K562 (cell line): ENCODE data around the gene STK32C. TPM values are rescaled to one million over a fixed set of nuclear protein-coding genes. Genes with fewer than 3 reads are reported as not detected.

Experiments
- ATAC-seq: fragments of 200-7000 bp; cut with Tn5 transposase; 3 replicates; pipeline ENCODE4 v1.9.1; 2020; ENCODE audit warnings: moderate library complexity
- BruUV-seq: library from RNA; stranded (reverse); fragments of 400-500 nt; replicated peaks from 2 replicates; lab custom pipeline; 2021; lab: Mats Ljungman, UMichigan
- CTCF ChIA-PET: fragments of 300-600 bp; formaldehyde crosslinking; extraction: SDS; loops from one replicate; lab custom pipeline; 2021; ENCODE audit warnings: low intra/inter-chr PET ratio; lab: Yijun Ruan, JAX
- POLR2A ChIA-PET: fragments of 300-600, 350-650 bp; sonication (Branson Sonifier 250); formaldehyde crosslinking; extraction: SDS; loops from one replicate; lab custom pipeline; 2021; ENCODE audit warnings: antibody characterized with exemption, inconsistent platforms; lab: Yijun Ruan, JAX
- DNase-seq, 4 experiments: peaks; one replicate each; pipeline versions ENCODE4 v3.0.0 to v3.0.0-alpha.2; 2011 to 2018; ENCODE audit warnings: low spot score in 3 of 4, mixed read lengths in 3 of 4; ENCODE audit errors: extremely low read depth in 1 of 4
- FAIRE-seq: peaks from 2 replicates; lab custom pipeline; 2011; peaks lifted over from hg19 to GRCh38; lab: Jason Lieb, UNC
- H2AFZ ChIP-seq: 2 replicates; pipeline ENCODE4 v1.6.0; 2011; ENCODE audit warnings: low read depth, low read length, control low read depth, inconsistent platforms
- H3K27ac ChIP-seq: fragments of 200-600 bp; 3 replicates; pipeline ENCODE4 v1.8.0; 2011; ENCODE audit warnings: low read depth, mild to moderate bottlenecking, control low read depth, inconsistent platforms, low read length, moderate library complexity, mixed read lengths; ENCODE audit errors: extremely low read depth
- H3K27me3 ChIP-seq, 2 experiments: fragments of 300-600 bp in 1 of 2; 2 replicates in 1 of 2; 3 replicates in 1 of 2; pipeline versions ENCODE4 v1.6.0 to v1.8.0; 2011; ENCODE audit warnings: inconsistent platforms in 2 of 2, low read length in 2 of 2, mild to moderate bottlenecking in 1 of 2, mixed read lengths in 1 of 2, moderate library complexity in 1 of 2; ENCODE audit not compliant: control insufficient read depth in 2 of 2, insufficient read depth in 2 of 2
- H3K36me3 ChIP-seq: fragments of 300-600 bp; 3 replicates; pipeline ENCODE4 v1.8.0; 2011; ENCODE audit warnings: mild to moderate bottlenecking, low read length, inconsistent platforms; ENCODE audit not compliant: control insufficient read depth, insufficient read depth
- H3K4me1 ChIP-seq, 2 experiments: fragments of 200-600 bp in 1 of 2; replicated peaks in 1 of 2; 2 replicates in 1 of 2; 3 replicates in 1 of 2; pipeline versions ENCODE4 v1.5.1 to v1.8.0; 2011; ENCODE audit warnings: inconsistent platforms in 2 of 2, low read length in 2 of 2, mild to moderate bottlenecking in 1 of 2, mixed read lengths in 1 of 2, moderate library complexity in 1 of 2; ENCODE audit not compliant: control insufficient read depth in 2 of 2, insufficient read depth in 2 of 2
- H3K4me2 ChIP-seq: 2 replicates; pipeline ENCODE4 v1.6.1; 2011; ENCODE audit warnings: low read length, control low read depth, inconsistent platforms, mixed read lengths; ENCODE audit not compliant: insufficient read depth
- H3K4me3 ChIP-seq: fragments of 200-600 bp; sonication (generic), shearing (Covaris generic); 2 replicates; pipeline ENCODE4 v1.5.1; 2016; ENCODE audit warnings: control low read depth, inconsistent platforms
- H3K79me2 ChIP-seq: fragments of 200-600 bp; 3 replicates; pipeline ENCODE4 v1.8.0; 2011; ENCODE audit warnings: low read length, inconsistent platforms; ENCODE audit not compliant: control insufficient read depth, insufficient read depth
- H3K9ac ChIP-seq, 2 experiments: 2 replicates each; pipeline versions ENCODE4 v1.6.0 to v1.6.1; 2011; ENCODE audit warnings: low read depth in 2 of 2, low read length in 2 of 2, control low read depth in 1 of 2, inconsistent platforms in 1 of 2, mild to moderate bottlenecking in 1 of 2, mixed read lengths in 1 of 2; ENCODE audit not compliant: insufficient read depth in 1 of 2
- H3K9me1 ChIP-seq: one replicate; pipeline ENCODE4 v1.6.0; 2011; ENCODE audit warnings: inconsistent platforms, mild to moderate bottlenecking, low read length, moderate library complexity; ENCODE audit not compliant: control insufficient read depth, insufficient read depth
- H3K9me3 ChIP-seq: replicated peaks from 2 replicates; pipeline ENCODE4 v1.5.1; 2011; ENCODE audit warnings: low read depth, low read length, inconsistent platforms; ENCODE audit not compliant: control insufficient read depth, insufficient read depth
- H4K20me1 ChIP-seq: replicated peaks from 2 replicates; pipeline ENCODE4 v1.6.1; 2011; ENCODE audit warnings: low read length, inconsistent platforms, mixed read lengths; ENCODE audit not compliant: control insufficient read depth, insufficient read depth
- CBX3 ChIP-seq, 2 experiments: IDR thresholded peaks; 1 replicate in 1 of 2; 2 replicates in 1 of 2; pipeline ENCODE4 v1.6.1; 2012; ENCODE audit warnings: inconsistent platforms in 2 of 2, low read length in 2 of 2, borderline replicate concordance in 1 of 2, control low read depth in 1 of 2
- CC2D1A ChIP-seq: fragments of 450-650 bp; IDR thresholded peaks from 2 replicates; pipeline ENCODE4 v1.6.1; 2017; ENCODE audit warnings: mild to moderate bottlenecking
- CHD4 ChIP-seq: fragments of 200-600 bp; sonication (generic); IDR thresholded peaks from 3 replicates; pipeline ENCODE4 v1.6.1; 2012; ENCODE audit warnings: low read depth, mild to moderate bottlenecking, mixed read lengths, low read length, inconsistent platforms; ENCODE audit not compliant: insufficient read depth, insufficient replicate concordance, poor library complexity, severe bottlenecking
- DNMT1 ChIP-seq: fragments of 450-650 bp; IDR thresholded peaks from 2 replicates; pipeline ENCODE4 v1.6.1; 2016; ENCODE audit warnings: antibody characterized with exemption, mild to moderate bottlenecking
- FOS ChIP-seq: IDR thresholded peaks from 3 replicates; pipeline ENCODE4 v1.6.1; 2011; ENCODE audit not compliant: insufficient read length; ENCODE audit errors: extremely low read depth
- HMG20B ChIP-seq: fragments of 250-450 bp; sonication (Bioruptor Pico); IDR thresholded peaks from 2 replicates; pipeline ENCODE4 v1.5.0; 2021; ENCODE audit warnings: mild to moderate bottlenecking
- HSF4 ChIP-seq: fragments of 250-450 bp; sonication (Bioruptor Pico); IDR thresholded peaks from 2 replicates; pipeline ENCODE4 v2.1.2; 2022; ENCODE audit warnings: mild to moderate bottlenecking, moderate library complexity, borderline replicate concordance
- MBD2 ChIP-seq: sonication (generic); IDR thresholded peaks from 2 replicates; pipeline ENCODE4 v1.6.1; 2016; ENCODE audit warnings: low read depth, borderline replicate concordance
- MCM2 ChIP-seq: fragments of 450-650 bp; IDR thresholded peaks from 2 replicates; pipeline ENCODE4 v1.6.1; 2017; ENCODE audit warnings: low read depth, mild to moderate bottlenecking
- MEF2A ChIP-seq: IDR thresholded peaks from 2 replicates; pipeline ENCODE4 v1.6.1; 2011; ENCODE audit warnings: low read depth, mild to moderate bottlenecking, low read length, moderate library complexity; ENCODE audit not compliant: control insufficient read depth
- NBN ChIP-seq: fragments of 450-650 bp; IDR thresholded peaks from 2 replicates; pipeline ENCODE4 v1.6.1; 2016; ENCODE audit warnings: low read depth, mild to moderate bottlenecking
- RAD21 ChIP-seq, 2 experiments: fragments of 250-450 bp in 1 of 2; fragments of 450-650 bp in 1 of 2; sonication (Bioruptor Pico) in 1 of 2; formaldehyde crosslinking in 1 of 2; IDR thresholded peaks in 1 of 2; conservative IDR thresholded peaks in 1 of 2; 2 replicates each; pipeline versions ENCODE4 v1.4.0 to v1.8.0; 2020 to 2022; ENCODE audit warnings: mild to moderate bottlenecking in 2 of 2, moderate library complexity in 1 of 2
- RBM17 ChIP-seq: fragments of 200-400 bp; formaldehyde crosslinking; IDR thresholded peaks from 2 replicates; pipeline ENCODE4 v1.6.1; 2017; ENCODE audit warnings: low read depth, mild to moderate bottlenecking, low read length, borderline replicate concordance
- RFX5 ChIP-seq: IDR thresholded peaks from 2 replicates; pipeline ENCODE4 v1.6.1; 2011; ENCODE audit warnings: low read depth, mild to moderate bottlenecking, improper control_type of control experiment, low read length
- SUPT5H ChIP-seq: fragments of 450-650 bp; IDR thresholded peaks from 2 replicates; pipeline ENCODE4 v1.6.1; 2016
- TEAD4 ChIP-seq, 2 experiments: sonication (generic) in 1 of 2; formaldehyde crosslinking in 1 of 2; IDR thresholded peaks; 2 replicates each; pipeline versions ENCODE4 v1.6.1 to v1.8.0; 2012 to 2022; ENCODE audit warnings: borderline replicate concordance in 1 of 2, inconsistent platforms in 1 of 2, low read length in 1 of 2, mild to moderate bottlenecking in 1 of 2, missing genetic modification reagents in 1 of 2
- XRCC3 ChIP-seq: fragments of 450-650 bp; IDR thresholded peaks from 2 replicates; pipeline ENCODE4 v1.6.1; 2017; ENCODE audit warnings: mild to moderate bottlenecking, moderate library complexity
- ZBTB8A ChIP-seq: fragments of 450-650 bp; IDR thresholded peaks from 2 replicates; pipeline ENCODE4 v1.6.1; 2018; ENCODE audit warnings: mild to moderate bottlenecking, moderate library complexity; ENCODE audit not compliant: partially characterized antibody
- ZNF212 ChIP-seq: fragments of 450-650 bp; formaldehyde crosslinking; IDR thresholded peaks from 2 replicates; pipeline ENCODE4 v1.4.0; 2020; ENCODE audit warnings: mild to moderate bottlenecking
- WGBS: fragments of 100-300 bp; shearing (Covaris generic); methylation state at CpG from one replicate; pipeline ENCODE4 v1.1.6; 2016; ENCODE audit warnings: low coverage, mixed read lengths; ENCODE audit not compliant: insufficient coverage; ENCODE audit errors: missing lambda C conversion rate; 5-methylcytosine and 5-hydroxymethylcytosine counted together
- in situ Hi-C: fragments of 300-500 bp; cut with MboI; formaldehyde crosslinking; loops from 4 replicates; pipeline ENCODE4 v1.15.0; 2018; ENCODE audit warnings: inconsistent platforms, mixed read lengths
- intact Hi-C: fragments of 100-400 bp; cut with micrococcal nuclease; formaldehyde crosslinking; loops from 2 replicates; pipeline ENCODE4 v1.14.2; 2022
- polyA plus RNA-seq, 8 experiments: library from polyadenylated mRNA; depleted of rRNA in 4 of 8; stranded (reverse) in 5 of 8; unstranded in 3 of 8; fragments of >200 nt; fragmentation: Nextera tagmentation in 2 of 8; fragmentation: Illumina TruSeq in 1 of 8; extraction: Ambion mirVana in 2 of 8; extraction: Trizol in 1 of 8; gene quantifications; 2 replicates each; pipeline versions ENCODE4 v1.2.1 to v1.2.3, GENCODE V29; 2011 to 2014; ENCODE audit warnings: inconsistent platforms in 1 of 8, missing spikeins in 1 of 8
- total RNA-seq, 7 experiments: library from RNA; depleted of rRNA in 6 of 7; stranded (reverse); fragments of >200 nt in 6 of 7; fragmentation: Illumina TruSeq in 2 of 7; extraction: Trizol in 2 of 7; gene quantifications; 2 replicates each; pipeline versions ENCODE4 v1.2.1 to v1.2.3, GENCODE V29; 2011 to 2021; ENCODE audit warnings: low replicate concordance in 1 of 7

STK32C gene
- total and polyA plus RNA-seq, 9 of the 15 experiments (the other 6 are each of a cell fraction or from before 2014, with no cell fraction given): 1.5 to 20.9 (median 6.5) TPM

GRCh38 chr10:132306343-132306685 is 1.4 kb downstream of the STK32C start:
- ATAC-seq (no peak), DNase-seq (no peak), FAIRE-seq (no peak)
- no peaks in the 10 kb centered on the region for H3K9me1 ChIP-seq
- H2AFZ ChIP-seq: no peak overlapping the region
- intact Hi-C loops: no loop called here
- BruUV-seq: no TSS peak
- no peaks in the 10 kb centered on the region for H3K9me3 ChIP-seq
- TF ChIP-seq SUPT5H: no peak
- no peak for TF ChIP-seq DNMT1
- no peak for TF ChIP-seq XRCC3
- TF ChIP-seq RBM17: no peak
- TF ChIP-seq ZNF212 (CRISPR knock-in tag): no peak
- TF ChIP-seq RAD21 (CRISPR knock-in tag; conservative IDR thresholded peaks at IDR 0.05 in 1 of 2, IDR thresholded peaks at IDR 0.05 in 1 of 2): no peak
- TF ChIP-seq ZBTB8A: no peak
- TF ChIP-seq FOS: no peak
- no peak for TF ChIP-seq MBD2
- no peak for TF ChIP-seq NBN
- TF ChIP-seq HMG20B (CRISPR knock-in tag): no peak
- TF ChIP-seq CBX3 (IDR thresholded peaks at IDR 0.05; ENCODE audit: borderline replicate concordance in 1 of 2, low read length in 2 of 2): no peak
- no peak for TF ChIP-seq TEAD4 (IDR thresholded peaks at IDR 0.05; ENCODE audit: low read length)
- no peak for TF ChIP-seq TEAD4 (CRISPR knock-in tag; IDR thresholded peaks at IDR 0.05; ENCODE audit: borderline replicate concordance)
- TF ChIP-seq MEF2A: no peak
- no peak for TF ChIP-seq CC2D1A
- TF ChIP-seq CHD4: no peak
- no peak for TF ChIP-seq HSF4 (CRISPR knock-in tag)
- no peak for TF ChIP-seq RFX5
- TF ChIP-seq MCM2: no peak
- H3K36me3 ChIP-seq: no peaks in the 10 kb centered on the region
- H3K4me2 ChIP-seq: no peak overlapping the region
- H3K4me3 ChIP-seq: no peak overlapping the region
- 42% methylated on average over 8 of the region's 16 CpGs for WGBS
- in situ Hi-C loops: no loop called here
- H3K4me1 ChIP-seq: peaks cover 6 to 44% of the 10 kb centered on the region in 2 experiments; a peak in 4 of 5 replicates
- no peaks in the 10 kb centered on the region for H3K79me2 ChIP-seq
- no peak overlapping the region for H3K27ac ChIP-seq
- H3K9ac ChIP-seq: no peak overlapping the region
- H3K27me3 ChIP-seq: peaks cover 42 to 57% of the 10 kb centered on the region in 2 experiments
- POLR2A ChIA-PET: no interaction called here
- H4K20me1 ChIP-seq: no peaks in the 10 kb centered on the region
- CTCF ChIA-PET: no interaction called here
